Measurements from ENCODE around the gene SLC26A8.
"Not testable (repeated sequence)": the region's sequence is repeated elsewhere in the genome, so short reads cannot be mapped to it uniquely, and the experiment has no call there.

SLC26A8 gene

DNA sequence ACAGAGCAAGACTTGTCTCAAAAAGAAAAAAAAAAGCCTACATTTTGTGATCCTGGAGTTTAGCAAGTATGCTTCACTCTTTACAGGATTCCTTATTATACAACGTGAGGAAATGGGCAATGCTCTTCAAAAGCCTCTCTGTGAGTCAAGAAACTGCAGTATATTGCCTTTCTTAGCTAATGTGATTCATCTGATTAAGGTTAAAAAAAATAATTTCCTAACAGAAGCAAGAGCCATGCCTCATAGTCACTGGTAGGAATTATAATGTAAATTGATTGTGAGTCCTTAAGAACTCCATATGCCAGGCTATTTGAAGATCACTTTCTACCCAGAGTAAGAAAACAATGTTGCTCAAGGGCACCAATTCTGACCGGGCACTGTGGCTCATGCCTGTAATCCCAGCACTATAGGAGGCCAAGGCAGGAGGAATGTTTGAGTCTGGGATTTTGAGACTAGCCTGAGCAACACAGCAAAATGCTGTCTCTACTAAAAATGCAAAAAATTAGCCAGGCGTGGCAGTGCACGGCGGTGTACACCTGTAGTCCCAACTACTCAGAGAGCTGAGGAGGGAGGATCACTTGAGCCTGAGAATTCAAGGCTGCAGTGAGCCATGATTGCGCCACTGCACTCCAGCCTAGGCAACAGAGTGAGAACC, 43.3 kb downstream of the SLC26A8 start:
- Mint-ChIP-seq H3K9me3 (no peaks in the 10 kb centered on the region), H3K27ac (no peak overlapping the region), H3K27me3 (no peaks in the 10 kb centered on the region), H3K36me3 (no peaks in the 10 kb centered on the region), H3K4me1 (no peaks in the 10 kb centered on the region), H3K4me3 (no peak overlapping the region)

DNA sequence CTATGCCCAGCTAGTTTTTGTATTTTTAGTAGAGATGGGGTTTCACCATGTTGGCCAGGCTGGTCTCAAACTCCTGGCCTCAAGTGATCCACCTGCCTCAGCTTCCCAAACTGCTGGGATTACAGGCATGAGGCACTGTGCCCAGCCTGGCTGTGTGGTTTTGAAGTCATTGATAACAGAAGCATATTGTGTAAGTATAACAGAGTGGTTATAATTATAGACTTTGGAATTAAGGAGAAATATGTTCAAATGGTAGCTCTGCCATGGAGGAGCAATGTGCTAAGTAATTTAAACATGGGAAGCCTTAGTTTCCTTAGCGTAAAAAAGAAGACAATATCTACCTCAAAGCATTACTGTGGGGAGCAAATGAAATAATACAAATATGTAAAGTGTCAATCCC, 44.3 kb downstream of the SLC26A8 start:
- H3K4me1 Mint-ChIP-seq, H3K27me3 Mint-ChIP-seq, H3K4me3 Mint-ChIP-seq, H3K27ac Mint-ChIP-seq, H3K9me3 Mint-ChIP-seq, H3K36me3 Mint-ChIP-seq: not testable (repeated sequence)

DNA sequence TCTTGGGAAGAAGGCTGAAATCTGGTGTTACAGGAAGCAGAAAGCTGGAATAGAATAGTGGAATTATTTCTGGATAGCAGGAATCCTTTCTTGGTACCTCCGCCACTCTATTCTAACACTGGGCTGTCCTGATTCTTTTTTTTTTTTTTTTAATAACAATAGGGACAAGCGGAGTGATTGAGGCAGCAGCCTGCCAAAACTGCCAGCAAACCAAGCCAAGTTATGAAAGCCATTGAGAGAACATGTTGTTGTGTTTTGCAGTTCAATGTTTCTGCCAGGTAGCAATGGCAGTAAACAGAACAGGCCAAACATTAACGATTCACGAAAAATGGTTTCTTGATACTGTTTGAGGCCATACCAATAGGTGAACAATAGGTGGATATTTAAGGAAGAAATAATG, 47.1 kb downstream of the SLC26A8 start:
- Mint-ChIP-seq H3K27me3 (no peaks in the 10 kb centered on the region), H3K27ac (no peak overlapping the region), H3K4me3 (no peak overlapping the region), H3K4me1 (no peaks in the 10 kb centered on the region), H3K9me3 (no peaks in the 10 kb centered on the region), H3K36me3 (no peaks in the 10 kb centered on the region)

DNA sequence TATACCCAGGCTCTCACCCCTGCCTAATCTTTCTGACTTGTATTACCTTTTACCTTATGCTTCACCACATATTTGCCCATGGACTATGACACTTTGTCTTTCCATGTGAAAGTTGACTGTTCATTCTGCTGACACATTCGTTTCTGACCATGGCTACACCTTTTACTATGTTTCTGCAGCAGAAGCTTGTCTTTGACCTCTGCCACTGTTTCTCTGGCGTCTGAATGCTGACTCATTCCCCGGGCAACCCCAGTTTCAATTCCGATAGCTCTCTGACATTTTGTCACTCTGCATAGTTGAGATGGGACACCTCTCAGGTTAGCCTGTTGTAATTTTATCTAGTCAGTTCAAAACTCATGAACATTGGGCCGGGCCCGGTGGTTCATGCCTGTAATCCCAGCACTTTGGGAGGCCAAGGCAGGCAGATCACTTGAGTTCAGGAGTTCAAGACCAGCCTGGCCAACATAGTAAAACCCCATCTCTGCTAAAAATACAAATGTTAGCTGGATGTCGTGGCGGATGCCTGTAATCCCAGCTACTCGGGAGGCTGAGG, 50.7 kb downstream of the SLC26A8 start:
- Mint-ChIP-seq H3K4me1 (no peaks in the 10 kb centered on the region), H3K36me3 (no peaks in the 10 kb centered on the region), H3K27ac (no peak overlapping the region), H3K9me3 (no peaks in the 10 kb centered on the region), H3K27me3 (no peaks in the 10 kb centered on the region), H3K4me3 (no peak overlapping the region)

DNA sequence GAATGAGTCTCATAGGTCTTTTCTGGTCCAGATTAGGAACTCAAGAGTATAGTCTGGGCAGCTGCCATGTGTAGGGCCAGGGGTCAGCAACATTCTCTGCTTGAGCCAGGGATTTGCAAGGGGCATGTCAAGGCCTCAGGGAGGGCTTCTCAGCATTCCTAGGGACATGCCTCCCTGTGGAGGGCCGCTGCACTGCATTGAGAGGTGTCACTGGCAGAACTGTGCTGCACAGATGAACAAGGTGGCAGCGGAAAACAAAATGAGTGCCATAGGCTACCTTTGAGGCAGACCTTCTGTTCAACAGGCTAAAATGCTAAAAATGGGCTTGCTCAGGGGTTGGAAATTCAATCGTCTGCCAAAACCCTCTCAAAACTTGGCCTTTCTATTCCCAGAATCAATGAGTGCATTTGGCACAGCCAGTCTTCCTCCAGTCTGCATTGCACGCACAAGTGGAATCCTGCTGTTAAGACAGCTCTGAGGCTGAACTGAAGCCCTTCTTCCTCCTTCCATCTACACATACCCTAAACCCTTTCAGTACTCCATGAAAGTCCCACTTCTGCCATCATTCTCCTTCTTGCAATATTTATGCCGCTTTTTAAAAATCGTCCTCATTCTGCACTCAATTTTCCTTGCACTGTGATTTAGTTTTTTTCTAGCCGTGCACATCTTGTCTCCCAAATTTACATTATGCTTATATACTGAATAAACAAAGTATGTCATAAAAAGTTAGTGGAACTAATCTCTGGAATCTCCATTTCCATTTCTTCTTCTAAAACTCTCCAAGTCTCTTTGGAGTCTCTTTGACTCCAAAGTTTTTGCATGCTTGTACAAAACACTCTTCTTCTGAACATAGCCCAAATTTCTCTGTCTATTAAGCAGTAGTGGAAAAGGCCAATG, 51.7 kb downstream of the SLC26A8 start:
- no peaks in the 10 kb centered on the region for H3K36me3 Mint-ChIP-seq
- H3K27ac Mint-ChIP-seq = no peak overlapping the region
- H3K27me3 Mint-ChIP-seq = no peaks in the 10 kb centered on the region
- no peak overlapping the region for H3K4me3 Mint-ChIP-seq
- H3K4me1 Mint-ChIP-seq = no peaks in the 10 kb centered on the region
- H3K9me3 Mint-ChIP-seq = no peaks in the 10 kb centered on the region

DNA sequence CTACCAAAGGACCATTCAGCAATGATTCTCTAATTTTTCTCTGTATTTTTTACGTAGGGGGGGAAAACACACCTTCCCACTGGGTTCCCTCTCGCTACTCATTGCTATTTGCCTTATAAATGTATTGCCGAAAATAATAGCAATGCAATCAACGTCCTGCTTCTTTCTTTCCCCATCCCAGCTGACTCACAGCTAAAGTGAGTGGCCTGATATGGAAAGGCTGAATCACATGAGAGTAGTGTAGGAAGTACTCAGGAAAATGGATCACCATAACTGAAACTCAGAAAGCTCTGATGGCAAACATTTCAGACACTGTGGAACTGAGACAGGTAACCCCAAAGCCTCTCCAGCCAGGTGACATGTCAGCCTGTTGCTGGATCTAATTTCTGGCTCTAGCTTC, 54.3 kb downstream of the SLC26A8 start:
- no peak overlapping the region for H3K4me3 Mint-ChIP-seq
- no peaks in the 10 kb centered on the region for H3K9me3 Mint-ChIP-seq
- no peaks in the 10 kb centered on the region for H3K27me3 Mint-ChIP-seq
- no peak overlapping the region for H3K27ac Mint-ChIP-seq
- no peaks in the 10 kb centered on the region for H3K4me1 Mint-ChIP-seq
- H3K36me3 Mint-ChIP-seq = no peaks in the 10 kb centered on the region

DNA sequence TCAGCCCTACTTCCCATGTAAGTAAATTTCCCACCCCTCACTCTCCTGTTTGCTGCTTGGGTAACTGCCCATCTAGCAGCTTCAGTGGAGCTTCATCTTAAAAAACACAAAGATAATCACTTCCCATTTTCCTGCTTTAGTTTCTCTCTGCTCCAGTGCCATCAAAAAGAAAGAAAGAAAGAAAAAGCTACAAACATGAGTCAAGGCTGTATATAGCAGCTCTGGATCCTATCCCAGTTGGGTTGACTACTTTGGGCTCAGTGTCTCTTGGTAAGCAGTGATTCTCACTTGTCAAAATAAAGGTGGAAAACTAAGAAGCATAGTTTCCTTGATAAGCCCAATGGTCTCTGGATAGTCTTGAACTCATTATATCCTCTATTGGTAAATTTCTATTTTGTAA, 54.8 kb downstream of the SLC26A8 start:
- Mint-ChIP-seq H3K4me1 (no peaks in the 10 kb centered on the region), H3K36me3 (no peaks in the 10 kb centered on the region), H3K4me3 (no peak overlapping the region), H3K9me3 (no peaks in the 10 kb centered on the region), H3K27me3 (no peaks in the 10 kb centered on the region), H3K27ac (no peak overlapping the region)

DNA sequence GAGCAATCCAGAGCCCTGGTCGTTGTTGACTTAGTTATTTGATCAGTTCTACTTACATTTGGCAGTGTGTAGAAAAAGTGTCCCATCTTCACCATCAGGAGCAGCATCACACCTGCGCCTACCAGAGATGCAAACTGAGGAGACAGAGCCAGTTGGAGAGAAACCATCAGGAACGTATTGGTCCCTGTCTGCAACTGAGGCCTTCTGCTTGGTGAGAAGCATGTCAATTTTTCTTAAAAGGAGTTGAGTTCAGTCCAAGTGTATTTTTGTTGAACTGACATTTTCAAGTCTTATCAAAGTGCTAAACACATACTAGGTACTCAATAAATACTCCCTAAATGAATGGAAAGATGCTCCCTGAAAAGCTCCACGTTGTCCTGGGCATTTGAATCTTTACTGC, 55.6 kb downstream of the SLC26A8 start:
- Mint-ChIP-seq H3K9me3 (no peaks in the 10 kb centered on the region), H3K36me3 (no peaks in the 10 kb centered on the region), H3K27me3 (no peaks in the 10 kb centered on the region), H3K4me3 (no peak overlapping the region), H3K27ac (no peak overlapping the region), H3K4me1 (no peaks in the 10 kb centered on the region)

DNA sequence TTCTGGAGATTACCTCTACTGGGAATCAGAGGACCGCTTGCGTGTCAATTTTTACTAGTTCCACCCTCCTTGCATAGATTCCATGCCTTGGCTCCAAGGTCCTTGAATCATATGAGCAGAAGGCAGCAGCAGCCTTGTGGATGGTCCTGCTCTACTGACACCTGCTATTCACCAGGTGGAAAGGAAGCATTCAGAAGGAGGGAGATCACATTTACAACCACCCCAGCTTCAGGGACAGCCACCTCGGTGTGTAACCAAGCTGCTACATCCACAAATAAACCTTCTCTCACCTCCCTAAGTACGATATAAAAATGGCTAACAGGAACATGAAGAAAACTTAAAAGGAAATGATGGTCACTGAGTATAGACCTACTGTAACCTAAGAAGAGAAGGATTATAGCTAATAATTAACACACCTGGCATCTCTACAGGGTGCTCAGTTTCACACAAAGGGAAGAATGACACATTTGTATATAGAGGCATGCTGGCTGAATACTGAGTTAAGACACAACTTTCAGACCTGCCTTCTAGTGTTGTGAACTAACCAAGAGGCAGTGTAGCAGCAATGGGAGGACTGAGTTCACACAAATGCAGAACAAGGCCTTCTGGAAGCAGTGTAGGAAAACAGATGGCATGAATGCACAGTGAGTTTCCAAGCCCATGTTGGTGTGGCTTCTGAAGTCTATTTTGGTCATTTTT, 57.2 kb downstream of the SLC26A8 start:
- no peaks in the 10 kb centered on the region for H3K4me1 Mint-ChIP-seq
- no peaks in the 10 kb centered on the region for H3K9me3 Mint-ChIP-seq
- no peak overlapping the region for H3K27ac Mint-ChIP-seq
- H3K27me3 Mint-ChIP-seq = peaks cover 2% of the 10 kb centered on the region
- no peaks in the 10 kb centered on the region for H3K36me3 Mint-ChIP-seq
- no peak overlapping the region for H3K4me3 Mint-ChIP-seq

DNA sequence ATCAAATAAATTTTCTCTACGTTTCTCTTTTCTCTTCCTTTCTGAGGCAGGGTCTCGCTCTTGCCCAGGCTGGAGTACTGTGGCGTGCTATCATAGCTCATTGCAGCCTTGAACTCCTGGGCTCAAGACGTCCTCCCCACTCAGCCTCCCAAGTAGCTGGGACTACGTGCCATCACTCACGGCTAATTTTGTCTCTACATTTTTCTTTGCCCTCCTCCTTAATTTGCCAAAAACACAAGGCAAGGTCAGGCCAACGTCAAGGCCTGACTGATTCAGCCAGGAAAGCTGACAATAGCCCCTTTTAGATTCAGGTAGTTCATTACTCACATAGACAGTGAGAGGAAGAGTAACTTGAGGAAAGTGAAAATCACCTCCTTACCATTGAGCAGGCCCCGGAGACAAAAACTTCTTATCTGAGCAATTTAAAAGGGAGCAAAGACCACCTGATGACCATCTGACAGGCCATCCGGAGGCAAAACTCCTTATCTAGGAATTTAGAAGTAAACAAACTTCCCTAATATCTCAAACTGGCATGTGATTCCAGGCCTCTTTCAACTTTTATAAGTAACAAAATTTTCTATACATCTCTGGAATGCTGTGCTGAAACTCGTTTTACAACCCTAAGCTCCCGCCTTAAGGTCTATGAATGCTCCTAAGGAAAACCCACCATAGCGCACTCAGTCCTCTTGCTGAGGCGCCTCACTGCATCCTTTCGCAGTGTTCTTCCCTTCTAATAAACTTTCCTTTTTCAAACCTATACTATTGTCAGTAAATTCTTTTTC, 61.5 kb downstream of the SLC26A8 start:
- Mint-ChIP-seq H3K4me3 (no peak overlapping the region), H3K27me3 (peaks cover 7% of the 10 kb centered on the region), H3K4me1 (no peaks in the 10 kb centered on the region), H3K27ac (no peak overlapping the region), H3K36me3 (no peaks in the 10 kb centered on the region), H3K9me3 (no peaks in the 10 kb centered on the region)

DNA sequence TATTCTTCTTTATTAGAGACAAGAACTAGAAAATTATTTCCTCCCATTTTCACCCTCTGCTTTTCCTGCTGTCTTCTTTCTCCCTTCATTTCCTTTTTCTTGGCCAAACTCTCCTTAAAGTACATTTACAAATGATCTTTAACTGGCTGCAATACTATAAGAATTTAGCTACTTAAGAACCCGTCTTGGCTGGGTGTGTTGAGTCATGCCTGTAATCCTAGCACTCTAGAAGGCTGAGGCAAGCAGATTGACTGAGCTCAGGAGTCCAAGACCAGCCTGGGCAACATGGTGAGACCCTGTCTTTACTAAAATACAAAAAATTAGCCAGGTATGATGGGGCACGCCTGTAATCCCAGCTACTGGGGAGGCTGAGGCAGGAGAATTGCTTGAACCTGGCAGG, 64.3 kb downstream of the SLC26A8 start:
- H3K36me3 Mint-ChIP-seq = no peaks in the 10 kb centered on the region
- no peaks in the 10 kb centered on the region for H3K9me3 Mint-ChIP-seq
- no peak overlapping the region for H3K4me3 Mint-ChIP-seq
- H3K27me3 Mint-ChIP-seq = peaks cover 10% of the 10 kb centered on the region
- H3K27ac Mint-ChIP-seq = no peak overlapping the region
- no peaks in the 10 kb centered on the region for H3K4me1 Mint-ChIP-seq

DNA sequence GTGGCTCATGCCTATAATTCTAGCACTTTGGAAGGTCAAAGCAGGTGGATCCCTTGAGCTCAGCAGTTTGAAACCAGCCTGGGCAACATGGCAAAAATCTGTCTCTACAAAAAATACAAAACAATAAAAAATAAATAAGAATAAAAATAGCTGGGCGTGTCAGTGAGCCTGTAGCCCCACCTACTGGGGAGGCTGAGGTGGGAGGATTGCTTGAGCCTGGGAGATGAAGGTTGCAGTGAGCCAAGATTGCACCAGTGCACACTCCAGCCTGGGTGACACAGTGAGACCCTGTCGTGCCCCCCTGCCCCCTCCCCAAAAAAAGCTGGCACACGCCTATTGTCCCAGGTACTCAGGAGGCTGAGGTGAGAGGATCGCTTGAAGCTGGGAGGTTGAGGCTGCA, 68.5 kb downstream of the SLC26A8 start:
- Mint-ChIP-seq H3K27ac (no peak overlapping the region), H3K36me3 (no peaks in the 10 kb centered on the region), H3K9me3 (no peaks in the 10 kb centered on the region), H3K4me1 (peaks cover 4% of the 10 kb centered on the region), H3K27me3 (peaks cover 7% of the 10 kb centered on the region), H3K4me3 (no peak overlapping the region)

DNA sequence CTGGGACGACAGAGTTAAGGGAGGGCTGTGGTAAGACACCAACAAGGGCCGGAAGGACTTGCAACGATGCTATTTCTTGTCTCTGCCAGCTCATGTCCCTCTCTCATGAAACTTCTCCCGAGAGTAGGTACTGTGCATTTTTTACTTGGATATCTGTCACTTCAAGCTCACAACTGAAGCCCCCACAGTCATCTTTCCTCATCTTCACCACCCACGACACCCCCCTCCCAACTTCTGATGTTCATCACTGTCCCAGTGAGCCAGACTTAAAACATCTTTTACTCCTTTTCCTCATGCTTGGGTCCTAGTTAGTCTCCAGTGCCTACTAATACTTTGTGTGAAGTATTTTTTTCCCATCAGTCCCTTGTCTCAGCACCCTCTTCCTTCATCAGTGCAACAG, 68.9 kb downstream of the SLC26A8 start:
- no peak overlapping the region for H3K27ac Mint-ChIP-seq
- H3K9me3 Mint-ChIP-seq = no peaks in the 10 kb centered on the region
- peaks cover 7% of the 10 kb centered on the region for H3K27me3 Mint-ChIP-seq
- no peaks in the 10 kb centered on the region for H3K36me3 Mint-ChIP-seq
- no peak overlapping the region for H3K4me3 Mint-ChIP-seq
- peaks cover 4% of the 10 kb centered on the region for H3K4me1 Mint-ChIP-seq

DNA sequence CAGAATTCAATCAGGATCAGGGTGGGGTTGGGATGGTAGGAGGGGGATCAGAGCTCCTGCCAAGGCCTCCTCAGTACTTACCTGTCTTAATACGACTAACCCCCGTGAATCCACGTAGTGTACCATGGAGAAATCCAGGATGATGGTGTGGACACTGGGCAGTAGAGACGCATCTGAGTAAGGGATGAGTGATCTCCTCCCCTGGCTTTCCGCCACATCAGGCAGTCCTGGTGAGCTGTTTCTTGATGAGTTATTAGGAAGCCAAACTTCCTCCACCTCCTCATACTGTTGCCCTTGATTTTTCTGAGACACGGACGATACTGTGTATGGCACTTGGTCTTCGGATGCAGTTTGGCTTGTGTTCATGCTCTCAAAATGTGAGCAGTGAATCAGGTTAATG, 69.4 kb downstream of the SLC26A8 start:
- peaks cover 5% of the 10 kb centered on the region for H3K27me3 Mint-ChIP-seq
- H3K4me1 Mint-ChIP-seq = peaks cover 4% of the 10 kb centered on the region
- H3K9me3 Mint-ChIP-seq = no peaks in the 10 kb centered on the region
- H3K4me3 Mint-ChIP-seq = no peak overlapping the region
- no peaks in the 10 kb centered on the region for H3K36me3 Mint-ChIP-seq
- H3K27ac Mint-ChIP-seq = no peak overlapping the region

DNA sequence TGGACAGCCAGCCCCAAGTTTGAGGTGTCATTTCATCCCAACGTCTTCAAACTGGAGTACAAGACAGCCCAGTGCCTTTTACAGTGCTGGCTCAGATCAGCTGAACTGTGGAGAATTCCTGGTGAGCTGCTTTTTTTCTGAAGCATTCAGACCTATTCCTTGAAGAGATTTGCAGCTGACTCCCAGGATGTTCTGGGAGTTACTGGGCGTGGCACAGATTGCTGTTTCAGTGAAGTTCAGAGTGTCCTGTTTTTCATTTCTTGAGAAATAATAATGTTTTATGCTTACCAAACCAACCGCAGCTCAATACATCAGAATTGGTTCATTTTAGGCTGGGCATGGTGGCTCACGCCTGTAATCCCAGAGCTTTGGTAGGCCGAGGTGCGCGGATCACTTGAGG, 70.1 kb downstream of the SLC26A8 start:
- Mint-ChIP-seq H3K27me3 (peaks cover 5% of the 10 kb centered on the region), H3K27ac (no peak overlapping the region), H3K4me3 (no peak overlapping the region)

More for the DNA sequence above, 70.1 kb downstream of the SLC26A8 start:
- Mint-ChIP-seq H3K9me3 (no peaks in the 10 kb centered on the region), H3K36me3 (no peaks in the 10 kb centered on the region), H3K4me1 (peaks cover 4% of the 10 kb centered on the region)
